ENCODE measurements around the gene HIVEP2. TPM values are rescaled to one million over a fixed set of nuclear protein-coding genes. Genes with fewer than 3 reads are reported as not detected.

HIVEP2 gene
- total and polyA plus RNA-seq, 2 donors from 2014 or later = 2.4 to 26.0 TPM

- TF ChIP-seq, protein P1, sequence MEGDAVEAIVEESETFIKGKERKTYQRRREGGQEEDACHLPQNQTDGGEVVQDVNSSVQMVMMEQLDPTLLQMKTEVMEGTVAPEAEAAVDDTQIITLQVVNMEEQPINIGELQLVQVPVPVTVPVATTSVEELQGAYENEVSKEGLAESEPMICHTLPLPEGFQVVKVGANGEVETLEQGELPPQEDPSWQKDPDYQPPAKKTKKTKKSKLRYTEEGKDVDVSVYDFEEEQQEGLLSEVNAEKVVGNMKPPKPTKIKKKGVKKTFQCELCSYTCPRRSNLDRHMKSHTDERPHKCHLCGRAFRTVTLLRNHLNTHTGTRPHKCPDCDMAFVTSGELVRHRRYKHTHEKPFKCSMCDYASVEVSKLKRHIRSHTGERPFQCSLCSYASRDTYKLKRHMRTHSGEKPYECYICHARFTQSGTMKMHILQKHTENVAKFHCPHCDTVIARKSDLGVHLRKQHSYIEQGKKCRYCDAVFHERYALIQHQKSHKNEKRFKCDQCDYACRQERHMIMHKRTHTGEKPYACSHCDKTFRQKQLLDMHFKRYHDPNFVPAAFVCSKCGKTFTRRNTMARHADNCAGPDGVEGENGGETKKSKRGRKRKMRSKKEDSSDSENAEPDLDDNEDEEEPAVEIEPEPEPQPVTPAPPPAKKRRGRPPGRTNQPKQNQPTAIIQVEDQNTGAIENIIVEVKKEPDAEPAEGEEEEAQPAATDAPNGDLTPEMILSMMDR (IDR thresholded peaks at IDR 0.05; ENCODE audit: borderline replicate concordance, extremely low read depth, insufficient read depth) = no peak
- FAIRE-seq (no peak), DNase-seq (no peak)
- H3K9me3 ChIP-seq (ENCODE audit: control insufficient read depth in 2 of 3, insufficient read depth in 1 of 3, low read length in 3 of 3) = no peaks in the 10 kb centered on the region
- H3K9ac ChIP-seq (ENCODE audit: low read length in 3 of 3) = no peak overlapping the region
- no peak overlapping the region for H3K27ac ChIP-seq (ENCODE audit: low read depth in 2 of 2, low read length in 2 of 2)
- intact Hi-C loops (cut with DNase I) = no loop called here
- no peak overlapping the region for H3K4me3 ChIP-seq (ENCODE audit: low read length in 3 of 3)
- no peaks in the 10 kb centered on the region for H3K27me3 ChIP-seq (ENCODE audit: control insufficient read depth, insufficient read depth, low read length)
- H3K36me3 ChIP-seq (ENCODE audit: control insufficient read depth in 2 of 3, insufficient read depth in 3 of 3, low read length in 3 of 3) = no peaks in the 10 kb centered on the region
- no peaks in the 10 kb centered on the region for H3K4me1 ChIP-seq (ENCODE audit: control insufficient read depth in 2 of 3, insufficient read depth in 2 of 3, low read depth in 1 of 3, low read length in 3 of 3)
Observed at GRCh38 chr6:142968601-142969000, 23.6 kb upstream of the HIVEP2 start.

GRCh38 chr6:142966294-142966693 is 21.3 kb upstream of the HIVEP2 start:
- no peaks in the 10 kb centered on the region for H3K36me3 ChIP-seq (ENCODE audit: control insufficient read depth in 2 of 3, insufficient read depth in 3 of 3, low read length in 3 of 3)
- H3K9me3 ChIP-seq (ENCODE audit: control insufficient read depth in 2 of 3, insufficient read depth in 1 of 3, low read length in 3 of 3) = no peaks in the 10 kb centered on the region
- TF ChIP-seq, protein P1 (IDR thresholded peaks at IDR 0.05; ENCODE audit: borderline replicate concordance, extremely low read depth, insufficient read depth) = no peak
- intact Hi-C loops (cut with DNase I) = no loop called here
- FAIRE-seq (no peak), DNase-seq (no peak)
- no peak overlapping the region for H3K4me3 ChIP-seq (ENCODE audit: low read length in 3 of 3)
- no peaks in the 10 kb centered on the region for H3K4me1 ChIP-seq (ENCODE audit: control insufficient read depth in 2 of 3, insufficient read depth in 2 of 3, low read depth in 1 of 3, low read length in 3 of 3)
- H3K9ac ChIP-seq (ENCODE audit: low read length in 3 of 3) = no peak overlapping the region
- H3K27me3 ChIP-seq (ENCODE audit: control insufficient read depth, insufficient read depth, low read length) = no peaks in the 10 kb centered on the region
- no peak overlapping the region for H3K27ac ChIP-seq (ENCODE audit: low read depth in 2 of 2, low read length in 2 of 2)

DNA sequence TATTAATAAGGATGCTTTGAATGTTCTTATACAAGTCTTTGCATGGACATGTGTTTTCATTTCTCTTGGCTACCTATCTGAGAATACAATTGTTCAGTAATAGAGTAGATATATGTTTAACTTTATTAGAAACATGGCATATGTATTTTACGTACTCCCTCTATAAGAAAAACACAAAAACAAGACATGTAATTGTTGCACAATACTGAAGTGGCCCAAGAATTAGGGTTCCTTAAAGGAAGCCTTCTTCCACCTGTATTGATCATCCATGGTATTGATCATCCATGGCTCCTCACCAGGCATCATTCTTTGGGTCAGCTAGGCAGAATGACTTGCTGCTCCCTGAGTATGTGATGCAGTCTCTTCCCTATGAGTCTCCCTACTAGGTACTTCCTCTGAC is 20.2 kb upstream of the HIVEP2 start:
- Histone ChIP-seq H3K9me3 (ENCODE audit: control insufficient read depth in 2 of 3, insufficient read depth in 1 of 3, low read length in 3 of 3) (no peaks in the 10 kb centered on the region), H3K4me3 (ENCODE audit: low read length in 3 of 3) (no peak overlapping the region), H3K4me1 (ENCODE audit: control insufficient read depth in 2 of 3, insufficient read depth in 2 of 3, low read depth in 1 of 3, low read length in 3 of 3) (no peaks in the 10 kb centered on the region), H3K36me3 (ENCODE audit: control insufficient read depth in 2 of 3, insufficient read depth in 3 of 3, low read length in 3 of 3) (no peaks in the 10 kb centered on the region), H3K27me3 (ENCODE audit: control insufficient read depth, insufficient read depth, low read length) (no peaks in the 10 kb centered on the region), H3K27ac (ENCODE audit: low read depth in 2 of 2, low read length in 2 of 2) (no peak overlapping the region), H3K9ac (ENCODE audit: low read length in 3 of 3) (no peak overlapping the region)
- TF ChIP-seq, protein P1 (IDR thresholded peaks at IDR 0.05; ENCODE audit: borderline replicate concordance, extremely low read depth, insufficient read depth) = no peak
- intact Hi-C loops (cut with DNase I) = no loop called here
- FAIRE-seq (no peak), DNase-seq (no peak)

DNA sequence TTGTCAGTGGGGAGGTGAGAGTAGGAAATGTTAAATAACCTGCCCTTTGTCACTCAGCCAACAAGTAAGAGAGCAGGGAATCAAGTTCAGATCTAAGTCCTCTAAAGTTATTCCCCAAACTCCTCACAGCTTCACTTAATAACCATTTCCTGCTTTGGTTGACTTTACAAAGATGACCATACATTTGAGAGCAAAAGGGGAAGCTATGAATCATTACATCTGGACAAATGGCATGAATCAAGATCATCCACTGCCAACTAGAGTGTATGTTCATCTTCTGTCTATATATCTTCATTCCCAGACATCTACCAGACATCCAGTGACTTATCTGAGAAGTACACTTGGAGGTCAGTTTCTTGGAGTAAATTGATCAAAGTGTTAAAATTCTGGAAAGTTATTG is 15.1 kb upstream of the HIVEP2 start:
- Histone ChIP-seq H3K27ac (ENCODE audit: low read depth in 2 of 2, low read length in 2 of 2) (no peak overlapping the region), H3K27me3 (ENCODE audit: control insufficient read depth, insufficient read depth, low read length) (no peaks in the 10 kb centered on the region), H3K4me3 (ENCODE audit: low read length in 3 of 3) (no peak overlapping the region), H3K36me3 (ENCODE audit: control insufficient read depth in 2 of 3, insufficient read depth in 3 of 3, low read length in 3 of 3) (no peaks in the 10 kb centered on the region), H3K9ac (ENCODE audit: low read length in 3 of 3) (no peak overlapping the region), H3K9me3 (ENCODE audit: control insufficient read depth in 2 of 3, insufficient read depth in 1 of 3, low read length in 3 of 3) (no peaks in the 10 kb centered on the region), H3K4me1 (ENCODE audit: control insufficient read depth in 2 of 3, insufficient read depth in 2 of 3, low read depth in 1 of 3, low read length in 3 of 3) (no peaks in the 10 kb centered on the region)
- intact Hi-C loops (cut with DNase I) = no loop called here
- TF ChIP-seq, protein P1 (IDR thresholded peaks at IDR 0.05; ENCODE audit: borderline replicate concordance, extremely low read depth, insufficient read depth) = no peak
- FAIRE-seq = no peak
- no peak for DNase-seq
